ENCODE results near the gene RNF224.

Gene RNF224

DNA sequence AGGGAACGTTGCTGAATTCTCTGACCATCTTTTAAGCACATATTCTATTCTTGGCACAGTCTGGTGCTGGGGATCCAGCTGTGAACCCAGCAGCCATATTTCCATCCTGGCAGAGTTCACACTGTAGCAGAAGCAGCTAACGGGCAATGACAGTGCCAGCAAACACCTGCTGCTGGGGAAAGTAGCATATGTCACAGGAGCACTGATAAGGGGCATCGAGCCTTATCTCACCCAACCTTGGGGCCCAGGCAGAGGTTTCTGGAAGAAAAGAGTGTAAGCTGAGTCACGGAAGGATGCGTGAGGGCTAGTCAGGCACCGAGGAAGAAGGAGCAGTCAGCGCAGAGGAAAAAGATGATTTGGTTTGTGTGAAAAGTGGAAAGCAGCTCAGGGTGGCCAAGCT lies 20.7 kb upstream of the RNF224 start:
- no peak for DNase-seq
- in situ Hi-C loops (cut with HindIII; ENCODE audit: low pct_ligation_motif_present, low pct_unique_long_range_greater_than_20kb, low sequenced_read_pairs), result no loop called here

DNA sequence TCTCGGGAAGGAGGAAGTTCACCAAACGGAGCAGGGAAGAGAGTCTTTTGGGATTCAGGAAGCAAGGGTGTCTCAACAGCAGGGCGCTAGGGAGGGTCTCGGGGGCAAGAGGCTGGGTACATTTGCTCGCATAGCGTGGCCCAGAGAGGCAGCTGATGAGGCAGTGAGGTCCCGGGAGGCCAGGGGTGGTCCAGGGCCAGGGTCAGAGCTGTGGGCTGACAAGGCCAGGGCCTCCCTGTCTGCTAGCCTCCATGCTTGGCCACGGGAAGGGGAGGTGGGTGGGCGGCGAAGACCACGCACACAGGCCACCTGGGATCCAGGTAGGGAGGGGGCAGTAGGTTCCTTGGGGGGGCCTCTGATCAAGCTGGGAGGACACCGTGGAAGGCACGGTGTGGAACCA lies 15.8 kb upstream of the RNF224 start:
- in situ Hi-C loops (cut with HindIII; ENCODE audit: low pct_ligation_motif_present, low pct_unique_long_range_greater_than_20kb, low sequenced_read_pairs), result no loop called here
- no peak for DNase-seq

DNA sequence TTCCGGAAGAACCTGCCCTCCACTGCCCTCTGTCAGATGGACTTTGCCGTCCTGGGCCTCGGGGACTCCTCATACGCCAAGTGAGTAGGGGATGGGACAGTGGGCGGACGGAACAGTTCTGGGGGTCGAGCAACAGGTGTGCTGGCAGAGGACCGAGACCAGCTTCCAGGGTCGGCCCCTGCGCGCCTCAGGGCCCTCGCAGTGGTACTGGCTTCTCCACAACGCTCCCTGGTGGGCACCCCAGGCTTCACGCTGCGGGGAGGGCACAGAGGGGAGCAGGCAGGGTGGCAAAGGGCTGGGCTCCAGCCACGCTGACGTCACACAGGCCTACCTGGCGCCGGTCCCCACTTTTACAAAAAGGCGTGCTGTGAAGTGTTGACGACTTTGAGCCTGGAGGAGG lies 14.8 kb upstream of the RNF224 start:
- in situ Hi-C loops (cut with HindIII; ENCODE audit: low pct_ligation_motif_present, low pct_unique_long_range_greater_than_20kb, low sequenced_read_pairs), result no loop called here
- no peak for DNase-seq

DNA sequence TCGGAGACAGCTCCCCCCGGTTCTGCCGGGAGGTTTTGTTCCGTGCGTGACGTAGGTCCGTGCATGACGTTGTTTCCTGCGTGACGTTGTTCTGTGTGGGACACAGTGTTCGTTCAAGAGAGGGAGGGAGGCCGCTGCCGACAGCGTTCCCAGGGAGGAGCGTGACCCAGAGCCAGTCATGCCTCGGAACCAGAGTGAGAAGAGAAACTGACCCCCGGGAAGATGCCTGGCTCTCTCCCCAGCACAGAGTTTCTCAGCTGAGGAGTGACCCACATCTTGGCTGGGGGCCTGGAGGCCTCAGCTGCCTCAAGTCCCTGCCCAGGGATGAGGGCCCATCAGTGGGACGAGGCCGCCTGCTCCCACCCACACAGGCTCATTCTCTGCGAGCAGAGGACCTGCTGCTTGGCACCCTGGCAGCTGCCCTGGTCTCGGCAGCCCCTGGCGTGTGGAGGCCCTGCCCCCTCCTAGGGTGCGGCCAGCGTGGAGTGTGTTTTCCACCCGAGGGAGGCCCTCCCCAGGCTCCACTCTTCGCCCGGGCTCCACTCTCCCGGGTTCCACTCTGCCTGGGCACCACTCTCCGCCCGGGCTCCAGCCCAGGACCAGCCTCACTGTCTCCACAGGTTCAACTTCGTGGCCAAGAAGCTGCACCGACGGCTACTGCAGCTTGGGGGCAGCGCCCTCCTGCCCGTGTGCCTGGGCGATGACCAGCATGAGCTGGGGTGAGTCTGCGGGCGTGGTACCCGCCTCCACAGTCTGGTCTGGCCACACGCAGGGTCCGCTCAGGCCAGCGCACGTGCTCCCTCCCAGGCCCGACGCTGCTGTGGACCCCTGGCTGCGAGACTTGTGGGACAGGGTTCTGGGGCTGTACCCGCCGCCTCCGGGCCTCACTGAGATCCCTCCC lies 13.9 kb upstream of the RNF224 start:
- no peak for DNase-seq

DNA sequence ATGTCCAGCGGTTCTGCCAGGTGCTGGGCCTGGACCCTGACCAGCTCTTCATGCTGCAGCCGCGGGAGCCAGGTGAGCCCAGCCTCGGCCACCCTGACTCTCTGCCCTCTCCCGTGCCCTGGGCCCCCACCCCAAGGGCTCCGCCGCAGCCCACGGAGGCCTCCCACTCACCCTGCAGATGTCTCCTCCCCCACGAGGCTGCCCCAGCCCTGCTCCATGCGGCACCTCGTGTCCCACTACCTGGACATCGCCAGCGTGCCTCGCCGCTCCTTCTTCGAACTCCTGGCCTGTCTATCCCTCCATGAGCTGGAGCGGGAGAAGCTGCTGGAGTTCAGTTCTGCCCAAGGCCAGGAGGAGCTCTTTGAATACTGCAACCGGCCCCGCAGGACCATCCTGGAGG lies 12.7 kb upstream of the RNF224 start:
- DNase-seq, result no peak
- in situ Hi-C loops (cut with HindIII; ENCODE audit: low pct_ligation_motif_present, low pct_unique_long_range_greater_than_20kb, low sequenced_read_pairs), result no loop called here

More for the DNA sequence above, 13.9 kb upstream of the RNF224 start:
- in situ Hi-C loops (cut with HindIII; ENCODE audit: low pct_ligation_motif_present, low pct_unique_long_range_greater_than_20kb, low sequenced_read_pairs), result no loop called here

DNA sequence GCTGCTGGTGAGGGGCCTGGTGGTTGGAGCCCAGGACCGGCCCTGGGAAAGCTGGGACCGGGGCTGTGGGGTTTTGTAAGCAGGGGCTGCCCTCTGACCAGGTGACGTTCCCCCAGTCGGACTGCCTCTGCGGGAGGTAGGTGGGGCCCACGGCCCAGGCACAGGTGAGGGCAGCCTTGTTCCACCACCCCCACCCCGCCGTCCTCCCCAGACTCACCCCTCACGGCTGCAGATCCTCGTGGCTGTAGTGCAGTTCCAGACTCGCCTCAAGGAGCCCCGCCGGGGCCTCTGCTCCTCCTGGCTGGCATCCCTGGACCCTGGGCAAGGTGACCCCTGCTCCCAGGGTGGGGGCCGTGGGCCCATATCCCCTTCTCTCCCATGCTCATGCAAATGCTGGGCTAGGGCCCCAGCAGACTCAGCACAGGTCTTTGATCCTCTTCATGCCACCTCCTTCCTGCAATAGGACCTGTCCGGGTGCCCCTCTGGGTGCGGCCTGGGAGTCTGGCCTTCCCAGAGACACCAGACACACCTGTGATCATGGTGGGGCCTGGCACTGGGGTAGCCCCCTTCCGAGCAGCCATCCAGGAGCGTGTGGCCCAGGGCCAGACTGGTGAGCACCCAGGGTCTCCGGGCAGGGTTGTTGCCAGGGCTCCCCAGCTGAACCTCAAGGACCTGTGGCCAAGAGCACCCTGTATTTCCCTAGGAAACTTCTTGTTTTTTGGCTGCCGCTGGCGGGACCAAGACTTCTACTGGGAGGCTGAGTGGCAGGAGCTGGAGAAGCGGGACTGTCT lies 11.9 kb upstream of the RNF224 start:
- in situ Hi-C loops (cut with HindIII; ENCODE audit: low pct_ligation_motif_present, low pct_unique_long_range_greater_than_20kb, low sequenced_read_pairs), result no loop called here
- no peak for DNase-seq

DNA sequence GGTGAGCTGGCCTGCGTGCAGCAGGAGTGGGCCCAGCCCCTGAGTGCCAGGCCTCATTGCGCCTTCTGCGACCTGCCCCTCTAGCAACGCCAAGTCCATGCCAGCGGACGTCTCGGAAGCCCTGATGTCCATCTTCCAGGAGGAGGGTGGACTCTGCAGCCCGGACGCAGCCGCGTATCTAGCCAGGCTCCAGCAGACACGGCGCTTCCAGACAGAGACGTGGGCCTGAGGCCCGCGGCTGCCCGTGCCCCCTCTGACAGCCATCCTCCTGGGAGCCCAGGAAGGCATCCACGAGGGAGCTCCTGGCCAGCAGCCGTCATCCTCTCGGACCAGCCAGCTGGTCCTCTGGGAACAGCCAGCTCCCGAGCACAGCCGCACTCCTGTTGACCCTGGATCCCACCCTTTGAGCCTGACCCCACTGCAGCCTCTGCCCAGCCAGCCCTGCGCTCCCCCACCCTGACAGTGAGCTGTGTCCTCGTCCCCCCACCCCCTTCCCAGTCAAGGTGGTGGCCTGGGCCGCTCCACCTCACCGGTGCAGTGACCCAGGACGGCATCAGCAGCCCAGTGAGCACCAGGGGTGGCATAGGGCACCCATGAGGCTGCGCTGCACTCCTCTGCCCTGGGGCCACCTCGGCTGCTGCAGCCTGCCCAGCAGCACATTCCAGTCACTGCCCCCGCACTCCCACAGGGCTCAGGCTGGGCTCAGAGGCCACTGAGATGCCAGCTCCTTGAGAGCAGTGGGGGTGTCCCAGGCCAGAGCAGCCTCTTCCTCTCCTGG lies 10.9 kb upstream of the RNF224 start:
- in situ Hi-C loops (cut with HindIII; ENCODE audit: low pct_ligation_motif_present, low pct_unique_long_range_greater_than_20kb, low sequenced_read_pairs), result no loop called here
- DNase-seq, result no peak

DNA sequence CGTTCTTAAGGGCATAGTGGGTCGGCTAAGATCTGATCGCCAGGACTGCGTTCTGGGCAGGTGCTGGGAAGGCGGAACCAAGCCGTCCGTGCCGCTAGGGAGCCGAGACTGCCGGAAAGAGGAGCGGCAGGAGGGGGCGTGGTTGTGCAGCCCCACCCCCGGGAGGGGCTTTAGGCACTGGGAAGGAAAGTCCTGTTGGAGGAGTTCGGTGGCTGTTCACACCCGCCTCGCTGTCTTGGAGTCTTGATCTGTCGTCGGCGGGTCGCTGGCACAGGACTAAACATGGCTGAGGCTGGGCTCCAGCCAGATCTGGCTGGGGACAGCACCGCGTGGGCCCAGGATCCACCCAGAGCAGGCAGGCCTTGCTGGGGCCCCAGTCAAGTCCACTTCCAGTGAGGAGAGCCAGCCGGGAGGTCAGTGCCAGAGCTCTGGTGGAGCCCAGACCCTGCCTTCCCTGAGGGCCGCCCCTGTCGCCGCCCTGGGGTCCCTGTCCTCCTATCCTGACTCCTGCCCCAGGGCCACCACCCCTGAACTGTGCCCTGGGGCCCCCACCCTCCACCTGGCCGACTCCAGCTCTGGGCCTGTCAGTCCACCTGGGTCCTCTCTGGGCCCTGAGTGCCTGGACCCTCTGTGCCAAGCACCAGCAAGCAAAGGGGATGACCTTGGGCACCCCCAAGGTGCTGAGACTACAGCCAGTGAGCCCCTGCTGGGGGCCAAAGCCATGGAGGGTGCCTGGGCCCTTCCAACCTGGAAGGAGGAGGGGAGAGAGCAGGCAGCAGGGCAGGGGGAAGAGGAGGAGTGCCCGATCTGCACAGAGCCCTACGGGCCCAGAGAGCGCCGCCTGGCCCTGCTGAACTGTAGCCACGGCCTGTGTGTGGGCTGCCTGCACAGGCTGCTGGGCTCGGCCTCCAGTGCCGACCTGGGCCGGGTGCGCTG lies 9.8 kb upstream of the RNF224 start:
- in situ Hi-C loops (cut with HindIII; ENCODE audit: low pct_ligation_motif_present, low pct_unique_long_range_greater_than_20kb, low sequenced_read_pairs), result no loop called here
- peak; percentile 75 for DNase-seq

DNA sequence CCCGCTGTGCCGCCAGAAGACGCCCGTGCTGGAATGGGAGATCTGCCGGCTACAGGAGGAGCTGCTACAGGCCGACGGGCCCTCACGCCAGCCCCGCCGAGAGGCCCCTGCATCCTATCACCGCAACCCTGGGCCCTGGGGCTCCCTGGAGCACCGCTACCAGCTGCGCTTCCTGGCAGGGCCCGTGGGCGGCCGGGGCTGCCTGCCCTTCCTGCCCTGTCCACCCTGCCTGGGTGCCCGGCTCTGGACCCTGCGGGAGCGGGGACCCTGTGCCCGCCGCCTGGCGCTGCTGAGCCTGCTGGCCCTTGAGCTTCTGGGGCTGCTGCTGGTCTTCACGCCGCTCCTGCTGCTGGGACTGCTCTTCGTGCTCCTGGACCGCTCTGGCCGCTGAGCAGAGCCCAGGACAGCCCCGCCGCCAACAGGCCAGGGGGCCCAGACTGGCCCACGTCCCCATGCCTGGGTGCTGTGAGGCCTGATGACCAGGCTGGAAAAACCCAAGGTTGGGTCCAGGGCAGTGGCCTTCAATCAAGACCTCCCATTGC lies 9.0 kb upstream of the RNF224 start:
- in situ Hi-C loops (cut with HindIII; ENCODE audit: low pct_ligation_motif_present, low pct_unique_long_range_greater_than_20kb, low sequenced_read_pairs), result no loop called here

DNA sequence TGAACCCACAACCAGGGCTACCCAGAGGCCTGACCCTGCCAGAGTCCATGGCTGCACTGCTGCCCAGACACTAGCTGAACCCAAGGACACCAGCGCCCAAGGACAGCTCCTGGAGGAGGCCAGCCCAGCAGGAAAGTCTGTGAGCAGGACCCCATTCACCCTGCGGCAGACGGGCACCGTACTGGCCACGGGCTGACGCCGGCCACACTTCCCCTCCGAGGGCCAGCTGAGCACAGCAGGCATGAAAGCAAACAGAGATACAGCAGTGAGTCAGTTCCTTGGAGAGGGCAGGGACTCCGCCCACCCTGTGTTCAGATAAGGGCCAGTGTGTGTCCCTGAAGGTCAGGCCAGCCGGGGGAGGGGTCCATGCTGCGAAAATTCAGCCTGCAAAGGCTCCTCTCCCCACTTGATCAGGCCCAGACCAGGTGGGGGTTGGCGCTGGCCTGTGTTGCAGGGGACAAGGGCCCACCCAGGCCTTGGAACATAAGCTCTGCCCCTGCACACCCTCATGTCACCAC lies 8.5 kb upstream of the RNF224 start:
- in situ Hi-C loops (cut with HindIII; ENCODE audit: low pct_ligation_motif_present, low pct_unique_long_range_greater_than_20kb, low sequenced_read_pairs), result no loop called here
- DNase-seq, result peak; percentile 41

More for the DNA sequence above, 9.0 kb upstream of the RNF224 start:
- DNase-seq, result no peak

DNA sequence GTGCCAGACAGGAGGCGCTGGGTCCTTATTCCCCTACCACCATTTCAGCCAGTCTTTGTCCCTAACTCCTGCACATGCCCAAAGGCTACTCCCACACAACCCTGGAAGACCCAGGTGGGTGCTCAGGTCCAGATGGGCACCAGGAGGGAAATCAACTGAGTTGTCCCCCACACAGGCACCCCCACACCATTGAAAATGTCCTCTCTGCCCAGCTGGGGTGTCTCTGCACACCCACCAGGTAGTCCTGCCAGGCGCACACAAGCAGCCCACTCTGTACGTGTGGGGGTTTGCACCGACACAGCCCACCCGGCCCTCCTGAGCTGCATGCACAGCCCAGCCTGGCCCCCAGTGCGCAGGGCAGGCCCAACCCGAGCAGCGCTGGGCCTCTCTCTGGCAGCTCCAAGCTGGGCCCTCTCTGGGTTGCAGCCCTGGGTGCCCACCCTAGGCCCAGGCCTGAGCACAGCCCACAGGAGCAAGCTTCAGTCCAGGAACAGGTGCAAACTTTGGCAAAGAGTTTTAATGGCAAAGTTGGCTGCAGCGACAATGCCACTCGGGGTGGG lies 7.5 kb upstream of the RNF224 start:
- in situ Hi-C loops (cut with HindIII; ENCODE audit: low pct_ligation_motif_present, low pct_unique_long_range_greater_than_20kb, low sequenced_read_pairs), result no loop called here
- DNase-seq, result no peak

DNA sequence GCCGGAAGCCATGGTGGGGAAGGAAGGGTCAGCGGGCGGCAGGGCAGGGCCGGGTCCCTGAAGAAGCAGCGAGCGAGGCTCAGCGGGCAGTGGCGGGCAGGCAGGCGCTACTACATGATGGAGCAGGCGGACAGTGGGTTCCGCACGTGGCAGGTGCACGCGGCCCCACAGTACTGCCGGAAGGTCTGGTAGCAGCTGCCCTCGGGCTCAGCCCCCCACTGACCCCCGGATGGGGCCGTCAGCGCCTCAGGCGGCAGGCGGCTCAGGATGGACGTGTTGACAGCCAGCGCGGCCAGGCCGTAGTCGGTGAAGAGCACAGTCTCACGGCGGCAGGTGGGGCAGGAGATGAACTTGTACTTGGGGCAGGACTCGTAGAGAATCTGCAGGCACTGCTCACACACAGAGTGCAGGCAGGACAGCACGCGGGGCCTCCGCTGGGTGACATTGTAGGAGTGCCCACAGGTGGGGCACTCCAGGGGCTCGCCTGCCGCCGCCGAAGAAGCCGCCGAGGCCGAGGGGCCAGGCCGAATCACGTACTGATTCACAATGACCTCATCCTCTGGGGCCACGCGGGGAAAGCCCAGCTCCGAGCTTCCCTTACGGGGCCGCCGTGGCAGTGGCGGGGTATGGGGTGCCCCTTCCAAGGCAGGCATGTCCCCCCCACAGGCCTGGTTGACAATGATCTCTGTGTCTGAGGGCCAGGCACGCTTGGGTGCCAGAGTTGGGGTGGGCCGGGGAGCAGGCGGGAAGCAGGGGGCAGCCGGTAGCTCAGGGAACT lies 6.8 kb upstream of the RNF224 start:
- no peak for DNase-seq
- in situ Hi-C loops (cut with HindIII; ENCODE audit: low pct_ligation_motif_present, low pct_unique_long_range_greater_than_20kb, low sequenced_read_pairs), result no loop called here

DNA sequence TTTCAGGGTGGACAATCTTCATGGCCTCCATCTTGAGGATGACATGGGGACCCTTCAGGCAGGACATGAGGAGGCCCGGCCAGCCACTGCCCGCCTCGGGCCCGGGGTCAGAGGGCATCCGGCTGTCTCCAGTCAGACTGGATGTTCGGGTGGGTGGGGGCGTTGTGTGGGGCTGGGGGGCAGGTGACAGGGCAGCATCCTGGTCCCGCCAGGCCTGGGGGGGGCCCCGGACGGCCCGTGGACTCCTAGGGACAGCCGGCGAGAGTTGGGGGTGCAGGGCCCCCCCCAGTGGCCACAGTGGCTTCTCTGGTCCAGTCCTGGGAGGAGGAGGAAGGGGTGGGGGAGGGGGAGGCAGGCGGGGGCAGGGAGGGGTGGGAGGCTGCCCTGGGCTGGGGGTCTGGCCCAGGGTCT lies 6.2 kb upstream of the RNF224 start:
- DNase-seq, result no peak
- in situ Hi-C loops (cut with HindIII; ENCODE audit: low pct_ligation_motif_present, low pct_unique_long_range_greater_than_20kb, low sequenced_read_pairs), result no loop called here

DNA sequence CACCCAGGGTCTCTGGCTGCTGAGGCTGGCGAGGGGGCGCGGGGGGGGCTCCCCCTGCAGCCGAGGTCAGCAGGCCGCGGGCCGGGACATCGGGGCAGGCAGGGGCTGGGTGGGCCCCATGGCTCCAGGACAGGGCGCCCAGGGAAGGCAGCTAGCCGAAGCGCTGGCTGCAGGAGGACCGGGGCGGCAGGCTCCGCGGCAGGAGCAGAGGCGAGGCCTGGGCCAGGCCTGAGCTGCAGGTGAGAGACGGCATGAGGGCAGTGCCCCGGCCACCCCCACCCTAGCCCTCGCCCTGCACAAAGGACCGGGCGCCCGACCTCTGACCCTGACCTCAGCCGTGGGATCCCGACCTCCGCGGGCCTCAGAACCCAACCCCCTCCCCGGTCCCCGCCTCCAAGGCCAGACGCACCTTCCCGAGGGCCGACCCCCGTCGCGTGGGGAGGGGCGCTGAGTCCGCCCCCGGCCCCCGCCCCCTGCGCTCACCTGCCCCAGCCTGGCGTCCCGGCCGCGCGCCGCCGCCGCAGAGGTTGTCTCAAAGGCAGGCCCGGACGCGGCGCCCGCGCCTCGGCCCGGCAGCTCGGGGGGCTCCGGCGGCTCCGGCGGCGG lies 5.7 kb upstream of the RNF224 start:
- no peak for DNase-seq
- in situ Hi-C loops (cut with HindIII; ENCODE audit: low pct_ligation_motif_present, low pct_unique_long_range_greater_than_20kb, low sequenced_read_pairs), result no loop called here

DNA sequence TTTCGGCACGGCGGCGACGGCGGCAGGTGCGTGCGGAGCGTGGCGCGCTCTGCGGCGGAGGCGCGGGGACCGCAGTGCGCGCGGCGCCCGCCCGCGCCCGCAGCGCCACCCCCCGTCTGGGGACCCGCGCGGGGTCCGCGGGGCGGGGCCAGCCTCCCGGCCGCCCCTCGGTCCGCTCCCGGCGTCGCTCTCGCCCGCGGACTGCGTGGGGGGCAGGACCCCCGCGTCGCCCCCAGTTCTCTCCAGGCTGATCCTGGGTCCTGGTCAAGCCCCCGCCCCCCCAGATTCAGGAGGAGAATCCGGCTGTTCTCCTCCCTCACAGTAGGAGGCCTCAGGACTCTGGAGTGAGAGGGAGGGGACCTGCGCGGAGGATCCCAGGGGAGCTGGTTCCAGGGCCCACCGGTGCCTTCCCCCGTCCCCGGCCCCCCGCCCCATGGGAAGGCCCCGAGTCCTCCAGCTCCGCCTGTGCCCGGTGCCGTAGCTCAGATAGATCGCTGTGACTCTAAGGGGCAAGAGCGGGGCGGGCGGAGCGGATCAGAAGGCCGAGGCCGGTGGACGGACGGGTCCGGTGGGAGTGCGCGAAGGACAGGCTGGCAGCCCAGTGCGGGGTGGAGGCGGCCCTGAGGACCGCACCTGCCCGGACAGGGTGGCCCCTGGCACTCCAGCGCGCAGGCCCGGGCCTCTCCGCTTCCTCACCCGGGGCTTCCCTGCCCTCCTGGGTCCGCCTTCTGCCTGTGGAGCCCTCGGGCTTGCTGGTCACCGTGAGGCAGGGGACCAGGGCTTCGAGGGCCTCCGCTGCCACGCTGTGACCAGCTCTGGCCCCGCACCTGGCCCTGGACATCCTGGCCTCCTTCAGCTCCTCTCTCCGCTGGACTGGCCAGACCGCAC lies 4.9 kb upstream of the RNF224 start, which contains the start of gene RNF208:
RNF208 (minus strand) TSS at position 51 of the 888 bp plus-strand sequence. CDS start 1,028 bp downstream, outside the sequence.
- DNase-seq, result peak; percentile 24
- in situ Hi-C loops (cut with HindIII; ENCODE audit: low pct_ligation_motif_present, low pct_unique_long_range_greater_than_20kb, low sequenced_read_pairs), result no loop called here

Data from ACHN (cell line).